AG04449 (cell line): ENCODE data around the gene CPNE1.
"Not testable (repeated sequence)": the region's sequence is repeated elsewhere in the genome, so short reads cannot be mapped to it uniquely, and the experiment has no call there.

Experiments used
- CTCF ChIA-PET: fragments of 350-600 bp; formaldehyde crosslinking; extraction: SDS; loops from one replicate; lab custom pipeline; 2021; ENCODE audit warnings: antibody characterized with exemption; lab: Yijun Ruan, JAX
- POLR2A ChIA-PET: fragments of 400-600, 350-600 bp; formaldehyde crosslinking; extraction: SDS; loops from one replicate; lab custom pipeline; 2020; ENCODE audit warnings: antibody characterized with exemption, inconsistent platforms; lab: Yijun Ruan, JAX
- DNase-seq: peaks from one replicate; pipeline ENCODE4 v3.0.0-alpha.2; 2010; ENCODE audit warnings: low read depth, low spot score
- H3K4me3 ChIP-seq: 2 replicates; pipeline ENCODE4 v1.5.1; 2011; ENCODE audit warnings: low read depth, mild to moderate bottlenecking, control low read depth, low read length
- CTCF ChIP-seq: IDR thresholded peaks from one replicate; pipeline ENCODE4 v1.5.1; 2011; ENCODE audit warnings: mild to moderate bottlenecking, moderate library complexity, low read length, control low read depth, inconsistent platforms; ENCODE audit not compliant: insufficient read depth; ENCODE audit errors: missing control alignments

CPNE1 gene

GRCh38 chr20:35709259-35709658 lies 44.6 kb upstream of the CPNE1 start:
- CTCF ChIA-PET, result interaction anchor here (1.4 kb wide), 2 partner anchors 22 to 175 kb away, joined by 4 to 5 read pairs; no protein-coding TSS in a partner anchor
- no peak for TF ChIP-seq CTCF
- POLR2A ChIA-PET, result interaction anchor here (0.7 to 0.9 kb wide), 2 partner anchors 10 to 167 kb away, joined by 3 read pairs; no protein-coding TSS in a partner anchor
- DNase-seq, result no peak
- H3K4me3 ChIP-seq, result no peak overlapping the region

- CTCF ChIA-PET, result interaction anchor here (1.5 kb wide), 1 partner anchor 31 kb away, joined by 3 read pairs; no protein-coding TSS in a partner anchor
These were observed 43.8 kb upstream of the CPNE1 start for GRCh38 chr20:35708502-35708901.

DNA sequence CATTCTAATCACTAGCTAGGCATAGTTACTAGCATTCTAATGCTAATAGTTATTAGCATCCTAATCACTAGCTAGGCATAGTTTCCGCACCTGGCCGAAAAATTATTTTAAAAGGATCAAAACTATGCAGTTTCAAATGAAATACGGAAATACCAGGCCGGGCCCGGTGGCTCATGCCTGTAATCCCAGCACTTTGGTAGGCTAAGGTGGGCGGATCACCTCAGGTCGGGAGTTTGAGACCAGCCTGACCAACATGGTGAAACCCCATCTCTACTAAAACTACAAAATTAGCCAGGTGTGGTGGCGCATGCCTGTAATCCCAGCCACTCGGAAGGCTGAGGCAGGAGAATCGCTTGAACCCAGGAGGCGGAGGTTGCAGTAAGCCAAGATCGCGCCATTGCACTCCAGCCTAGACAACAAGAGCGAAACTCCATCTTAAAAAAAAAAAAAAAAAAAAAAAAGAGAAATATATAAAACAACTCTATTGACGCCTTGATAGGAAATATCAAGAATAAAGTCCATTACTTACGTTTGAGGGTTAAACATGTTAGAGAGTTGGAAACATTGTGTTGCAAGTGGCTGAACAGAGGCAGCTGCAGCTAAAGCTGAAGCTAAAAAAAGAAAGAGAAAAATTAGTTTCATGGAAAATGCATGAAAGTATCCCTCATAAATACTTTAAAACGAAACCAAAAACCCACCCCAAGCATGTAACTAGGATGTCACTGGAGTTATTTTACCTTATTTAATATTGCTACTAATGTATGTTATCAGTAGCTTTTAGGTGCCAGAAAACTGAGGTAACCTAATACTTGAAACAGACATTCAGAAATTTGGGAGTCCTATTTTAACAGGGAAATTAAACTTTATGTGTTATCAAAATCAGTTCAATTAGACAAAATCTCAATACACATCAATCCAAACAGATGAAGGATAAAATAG lies 42.2 kb upstream of the CPNE1 start:
- CTCF ChIA-PET, result interaction anchor here (1.1 to 1.5 kb wide), 2 partner anchors 13 to 32 kb away, joined by 3 read pairs; no protein-coding TSS in a partner anchor
- H3K4me3 ChIP-seq, DNase-seq, POLR2A ChIA-PET: not testable (repeated sequence)

More at GRCh38 chr20:35708502-35708901, 43.8 kb upstream of the CPNE1 start:
- no peak overlapping the region for H3K4me3 ChIP-seq
- POLR2A ChIA-PET, result interaction anchor here (0.5 kb wide), 1 partner anchor 21 kb away, joined by 3 read pairs; no protein-coding TSS in a partner anchor
- DNase-seq, result no peak
- no peak for TF ChIP-seq CTCF

DNA sequence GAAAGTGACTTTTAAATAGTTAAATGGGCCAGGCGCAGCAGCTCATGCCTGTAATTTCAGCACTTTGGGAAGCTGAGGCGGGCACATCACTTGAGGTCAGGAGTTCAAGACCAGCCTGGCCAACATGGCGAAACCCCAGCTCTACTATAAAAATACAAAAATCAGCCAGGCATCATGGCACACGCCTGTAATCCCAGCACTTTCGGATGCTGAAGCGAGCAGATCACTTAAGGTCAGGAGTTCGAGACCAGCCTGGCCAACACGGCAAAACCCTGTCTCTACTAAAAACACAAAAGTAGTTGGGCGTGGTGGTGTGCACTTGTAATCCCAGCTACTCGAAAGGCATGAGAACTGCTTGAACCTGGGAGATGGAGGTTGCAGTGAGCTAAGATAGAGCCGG lies 41.2 kb upstream of the CPNE1 start:
- H3K4me3 ChIP-seq, POLR2A ChIA-PET, DNase-seq: not testable (repeated sequence)
- CTCF ChIA-PET, result interaction anchor here (2.0 kb wide), 1 partner anchor 8 kb away, joined by 6 read pairs; no protein-coding TSS in a partner anchor

- no peak overlapping the region for H3K4me3 ChIP-seq
- TF ChIP-seq CTCF, result no peak
- DNase-seq, result no peak
- ChIA-PET CTCF (interaction anchor here (0.9 to 2.0 kb wide), 2 partner anchors 10 to 250 kb away, joined by 3 to 6 read pairs; partner anchors contain the start of gene SCAND1), POLR2A (no interaction called here)
These were observed 40.0 kb upstream of the CPNE1 start for GRCh38 chr20:35704514-35705261.

DNA sequence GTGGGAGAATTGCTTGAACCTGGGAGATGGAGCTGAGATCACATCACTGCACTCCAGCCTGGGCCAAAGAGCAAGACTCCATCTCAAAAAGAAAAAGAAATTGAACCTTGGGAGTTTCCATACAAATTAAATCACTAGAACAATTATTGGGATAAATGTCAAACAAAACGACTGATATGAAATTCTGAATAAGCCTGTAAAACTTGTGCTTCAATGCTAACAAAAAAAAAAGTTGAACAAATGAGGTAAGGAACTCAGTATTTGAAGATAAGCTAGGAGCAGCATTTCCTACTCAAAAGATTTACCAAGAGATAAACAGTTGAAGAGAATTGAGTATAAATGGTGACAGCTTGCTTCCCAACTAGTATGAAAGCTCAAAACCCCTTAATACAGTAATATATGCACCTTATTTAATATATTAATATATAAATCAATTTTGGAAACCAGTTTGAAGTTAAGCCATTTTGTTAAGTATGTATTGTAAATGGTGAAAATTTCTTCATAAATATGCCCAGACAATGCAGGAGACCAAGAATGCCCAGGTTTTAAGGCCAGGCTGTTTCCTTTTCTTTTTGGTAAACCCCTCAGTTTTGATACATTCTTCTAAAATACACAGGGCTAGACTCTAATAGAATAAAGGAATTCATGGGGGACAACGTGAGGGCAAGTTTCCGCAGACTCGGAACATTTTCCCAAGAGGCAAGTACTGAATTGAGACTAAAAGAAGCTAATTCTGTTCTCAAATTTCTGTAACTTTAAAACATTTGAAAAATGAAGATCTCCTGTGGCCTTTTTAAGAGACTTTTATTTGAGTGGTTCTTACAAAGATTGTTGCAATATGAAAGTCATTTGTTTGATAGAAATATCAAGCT lies 38.4 kb upstream of the CPNE1 start:
- ChIA-PET POLR2A (interaction anchor here (1.5 kb wide), 1 partner anchor 39 kb away, joined by 8 read pairs; the partner anchor contains the start of gene RBM39), CTCF (interaction anchor here (0.6 to 2.3 kb wide), 7 partner anchors 8 to 251 kb away, joined by 3 to 6 read pairs (median 3); partner anchors contain the start of gene SCAND1)
- no peak for TF ChIP-seq CTCF
- H3K4me3 ChIP-seq, result no peak overlapping the region
- no peak for DNase-seq
